IMR-90 (cell line): ENCODE results near the gene POLE3. TPM values are rescaled to one million over a fixed set of nuclear protein-coding genes. Genes with fewer than 3 reads are reported as not detected.

Experiments
- ATAC-seq: fragments of 200-7000 bp; cut with Tn5 transposase; 2 replicates; pipeline ENCODE4 v1.9.1; 2020; ENCODE audit warnings: low read depth, mild to moderate bottlenecking, moderate library complexity
- BruUV-seq: library from RNA; stranded (reverse); fragments of 400-500 nt; replicated peaks from 2 replicates; lab custom pipeline; 2021; lab: Mats Ljungman, UMichigan
- CTCF ChIA-PET: fragments of 300-600 bp; formaldehyde crosslinking; extraction: SDS; loops from one replicate; lab custom pipeline; 2021; ENCODE audit warnings: antibody characterized with exemption; lab: Yijun Ruan, JAX
- POLR2A ChIA-PET: fragments of 300-600 bp; sonication (Branson Sonifier 250); formaldehyde crosslinking; loops from one replicate; lab custom pipeline; 2022; ENCODE audit warnings: antibody characterized with exemption; ENCODE audit not compliant: unreplicated experiment; lab: Charles Lee
- DNase-seq: peaks from one replicate; pipeline ENCODE4 v3.0.0; 2013
- H2AFZ ChIP-seq: replicated peaks from 2 replicates; pipeline ENCODE3; 2013; ENCODE audit warnings: low read length, mild to moderate bottlenecking; ENCODE audit not compliant: poor library complexity
- H2AK5ac ChIP-seq: 2 replicates; pipeline ENCODE4 v1.6.1; 2013; ENCODE audit warnings: low read depth, low read length, inconsistent platforms
- H2AK9ac ChIP-seq: replicated peaks from 2 replicates; pipeline ENCODE3; 2013; ENCODE audit warnings: mild to moderate bottlenecking, low read depth, low read length, moderate library complexity; ENCODE audit not compliant: poor library complexity
- H2BK120ac ChIP-seq: 2 replicates; pipeline ENCODE4 v1.6.1; 2013; ENCODE audit warnings: low read depth, low read length, inconsistent platforms
- H2BK15ac ChIP-seq: 3 replicates; pipeline ENCODE4 v1.6.1; 2013; ENCODE audit warnings: low read depth, low read length, inconsistent platforms
- H2BK20ac ChIP-seq: 2 replicates; pipeline ENCODE4 v1.6.1; 2013; ENCODE audit warnings: low read depth, mild to moderate bottlenecking, inconsistent platforms, low read length, moderate library complexity
- H2BK5ac ChIP-seq: 2 replicates; pipeline ENCODE4 v1.6.1; 2013; ENCODE audit warnings: mild to moderate bottlenecking, low read depth, low read length, inconsistent platforms; ENCODE audit not compliant: poor library complexity, severe bottlenecking
- H3K14ac ChIP-seq: replicated peaks from 2 replicates; pipeline ENCODE4 v1.6.1; 2013; ENCODE audit warnings: low read depth, low read length, inconsistent platforms
- H3K18ac ChIP-seq: 2 replicates; pipeline ENCODE4 v1.6.1; 2013; ENCODE audit warnings: low read depth, low read length, control low read depth
- H3K23ac ChIP-seq: 2 replicates; pipeline ENCODE4 v1.6.1; 2013; ENCODE audit warnings: low read depth, low read length, inconsistent platforms
- H3K27ac ChIP-seq: 2 replicates; pipeline ENCODE4 v1.5.1; 2013; ENCODE audit warnings: mild to moderate bottlenecking, control low read depth, low read length; ENCODE audit not compliant: insufficient read depth
- H3K27me3 ChIP-seq: 2 replicates; pipeline ENCODE4 v1.6.1; 2013; ENCODE audit warnings: low read length; ENCODE audit not compliant: control insufficient read depth, insufficient read depth
- H3K36me3 ChIP-seq: 2 replicates; pipeline ENCODE4 v1.6.1; 2013; ENCODE audit warnings: low read length, mixed read lengths; ENCODE audit not compliant: control insufficient read depth, insufficient read depth
- H3K4ac ChIP-seq: 2 replicates; pipeline ENCODE4 v1.6.1; 2013; ENCODE audit warnings: low read depth, low read length, inconsistent platforms
- H3K4me1 ChIP-seq: 2 replicates; pipeline ENCODE4 v1.6.1; 2013; ENCODE audit warnings: low read length, mixed read lengths; ENCODE audit not compliant: control insufficient read depth, insufficient read depth
- H3K4me2 ChIP-seq: 2 replicates; pipeline ENCODE4 v1.6.1; 2013; ENCODE audit warnings: low read depth, mild to moderate bottlenecking, control low read depth, low read length, moderate library complexity
- H3K4me3 ChIP-seq: 2 replicates; pipeline ENCODE4 v1.5.1; 2013; ENCODE audit warnings: low read depth, mild to moderate bottlenecking, control low read depth, low read length, moderate library complexity; ENCODE audit not compliant: insufficient read depth
- H3K56ac ChIP-seq: 2 replicates; pipeline ENCODE4 v1.6.1; 2013; ENCODE audit warnings: low read length, inconsistent platforms; ENCODE audit not compliant: insufficient read depth; ENCODE audit errors: extremely low read depth
- H3K79me1 ChIP-seq, 2 experiments: 2 replicates each; pipeline ENCODE4 v1.6.1; 2013; ENCODE audit warnings: low read length in 2 of 2, inconsistent platforms in 1 of 2, low read depth in 1 of 2
- H3K9ac ChIP-seq: 2 replicates; pipeline ENCODE4 v1.6.1; 2013; ENCODE audit warnings: low read depth, low read length, control low read depth
- H3K9me1 ChIP-seq: 2 replicates; pipeline ENCODE4 v1.6.1; 2013; ENCODE audit warnings: low read length, inconsistent platforms; ENCODE audit not compliant: insufficient read depth
- H3K9me3 ChIP-seq: 2 replicates; pipeline ENCODE4 v1.6.1; 2013; ENCODE audit warnings: low read length; ENCODE audit not compliant: control insufficient read depth, insufficient read depth
- H4K20me1 ChIP-seq: 2 replicates; pipeline ENCODE4 v1.6.1; 2013; ENCODE audit warnings: low read length, inconsistent platforms; ENCODE audit not compliant: insufficient read depth
- H4K5ac ChIP-seq: 2 replicates; pipeline ENCODE4 v1.6.1; 2013; ENCODE audit warnings: mild to moderate bottlenecking, low read depth, low read length, control low read depth
- H4K8ac ChIP-seq, 2 experiments: 2 replicates each; pipeline ENCODE4 v1.6.1; 2013; ENCODE audit warnings: low read depth in 2 of 2, low read length in 2 of 2, control low read depth in 1 of 2, inconsistent platforms in 1 of 2
- H4K91ac ChIP-seq: 2 replicates; pipeline ENCODE4 v1.6.1; 2013; ENCODE audit warnings: low read depth, low read length, inconsistent platforms; ENCODE audit not compliant: insufficient read depth
- BHLHE40 ChIP-seq: fragments of 150-350 bp; IDR thresholded peaks from 2 replicates; pipeline ENCODE4 v1.6.1; 2016; ENCODE audit warnings: mild to moderate bottlenecking, low read depth, low read length
- CHD1 ChIP-seq: IDR thresholded peaks from 2 replicates; pipeline ENCODE4 v1.6.1; 2012; ENCODE audit warnings: low read depth, low read length, improper control_type of control experiment
- MXI1 ChIP-seq: IDR thresholded peaks from 2 replicates; pipeline ENCODE4 v1.6.1; 2012; ENCODE audit warnings: low read depth, mild to moderate bottlenecking, low read length, moderate library complexity, borderline replicate concordance
- RCOR1 ChIP-seq: IDR thresholded peaks from 2 replicates; pipeline ENCODE4 v1.6.1; 2012; ENCODE audit warnings: mild to moderate bottlenecking, low read length, improper control_type of control experiment; ENCODE audit not compliant: insufficient replicate concordance
- RFX5 ChIP-seq: IDR thresholded peaks from 2 replicates; pipeline ENCODE4 v1.8.0; 2012; ENCODE audit warnings: low read depth, mild to moderate bottlenecking, low read length, moderate library complexity
- SMC3 ChIP-seq: fragments of 150-350 bp; IDR thresholded peaks from 2 replicates; pipeline ENCODE4 v1.6.1; 2016; ENCODE audit warnings: low read depth, mild to moderate bottlenecking, antibody characterized with exemption, low read length, moderate library complexity
- WGBS, 2 experiments: methylation state at CpG; one replicate each; pipeline versions ENCODE4 v1.1.5 to v1.1.7; 2013; ENCODE audit warnings: missing lambda C conversion rate in 2 of 2; ENCODE audit not compliant: insufficient read length in 1 of 2; ENCODE audit errors: extremely low coverage in 2 of 2; 5-methylcytosine and 5-hydroxymethylcytosine counted together
- dilution Hi-C: fragments of 300-500 bp; cut with HindIII; formaldehyde crosslinking; loops from one replicate; pipeline ENCODE4 v1.14.3; 2018; ENCODE audit warnings: low sequenced_read_pairs; ENCODE audit not compliant: unreplicated experiment
- in situ Hi-C: fragments of 300-500 bp; cut with MboI; formaldehyde crosslinking; loops from 3 replicates; pipeline ENCODE4 v1.14.3; 2019; ENCODE audit warnings: low sequenced_read_pairs, inconsistent platforms, mixed read lengths
- intact Hi-C: fragments of 100-400 bp; cut with micrococcal nuclease; formaldehyde crosslinking; loops from 2 replicates; pipeline ENCODE4 v1.10.0; 2022
- polyA plus RNA-seq, 3 experiments: library from polyadenylated mRNA; depleted of rRNA; stranded (reverse); fragments of >200 nt; gene quantifications; 2 replicates each; pipeline ENCODE4 v1.2.3, GENCODE V29; 2012; ENCODE audit warnings: low replicate concordance in 1 of 3
- total RNA-seq: library from RNA; depleted of rRNA; stranded (reverse); fragments of >200 nt; gene quantifications from 2 replicates; pipeline ENCODE4 v1.2.3, GENCODE V29; 2012

Gene POLE3
- total and polyA plus RNA-seq, 2 of the 4 experiments (the other 2 are of a cell fraction): 34.8 to 43.0 TPM

GRCh38 chr9:113360242-113360842 lies 50.1 kb downstream of the POLE3 start:
- no peak overlapping the region for H2AK9ac ChIP-seq
- ATAC-seq (no peak), DNase-seq (no peak)
- no peak overlapping the region for H4K5ac ChIP-seq
- intact Hi-C loops (no loop called here), in situ Hi-C loops (no loop called here), dilution Hi-C loops (no loop called here)
- H4K91ac ChIP-seq: no peak overlapping the region
- H3K14ac ChIP-seq: no peak overlapping the region
- H3K4me3 ChIP-seq: no peak overlapping the region
- no peaks in the 10 kb centered on the region for H3K79me1 ChIP-seq
- no peak overlapping the region for H3K4ac ChIP-seq
- no peaks in the 10 kb centered on the region for H3K36me3 ChIP-seq
- H2AK5ac ChIP-seq: no peak overlapping the region
- ChIA-PET POLR2A (no interaction called here), CTCF (no interaction called here)
- H2AFZ ChIP-seq: no peak overlapping the region
- H2BK120ac ChIP-seq: no peak overlapping the region
- H3K27ac ChIP-seq: no peak overlapping the region
- no peak overlapping the region for H3K18ac ChIP-seq
- H2BK15ac ChIP-seq: no peak overlapping the region
- H3K4me1 ChIP-seq: no peaks in the 10 kb centered on the region
- H3K9me1 ChIP-seq: peaks cover 3% of the 10 kb centered on the region; the same call in 1 of the 2 replicates
- H3K27me3 ChIP-seq: peaks cover 39% of the 10 kb centered on the region
- no peak overlapping the region for H3K23ac ChIP-seq
- H4K20me1 ChIP-seq: no peaks in the 10 kb centered on the region
- TF ChIP-seq SMC3 (no peak), BHLHE40 (no peak), CHD1 (no peak), RCOR1 (no peak), MXI1 (no peak), RFX5 (no peak)
- no peak overlapping the region for H3K9ac ChIP-seq
- no peak overlapping the region for H3K56ac ChIP-seq
- no peak overlapping the region for H2BK20ac ChIP-seq
- no peak overlapping the region for H4K8ac ChIP-seq
- no peak overlapping the region for H2BK5ac ChIP-seq
- no peaks in the 10 kb centered on the region for H3K9me3 ChIP-seq
- 40 to 100% methylated on average over 2 of the region's 15 CpGs for WGBS, 2 experiments
- no TSS peak for BruUV-seq
- H3K4me2 ChIP-seq: no peak overlapping the region
